Fibroblast of skin of scalp (primary cell): ENCODE data around the gene NPAS1.
"Not testable (repeated sequence)": the region's sequence is repeated elsewhere in the genome, so short reads cannot be mapped to it uniquely, and the experiment has no call there.

Experiments
- DNase-seq: peaks from one replicate; pipeline ENCODE4 v3.0.0-alpha.2; 2013

The NPAS1 gene

DNA sequence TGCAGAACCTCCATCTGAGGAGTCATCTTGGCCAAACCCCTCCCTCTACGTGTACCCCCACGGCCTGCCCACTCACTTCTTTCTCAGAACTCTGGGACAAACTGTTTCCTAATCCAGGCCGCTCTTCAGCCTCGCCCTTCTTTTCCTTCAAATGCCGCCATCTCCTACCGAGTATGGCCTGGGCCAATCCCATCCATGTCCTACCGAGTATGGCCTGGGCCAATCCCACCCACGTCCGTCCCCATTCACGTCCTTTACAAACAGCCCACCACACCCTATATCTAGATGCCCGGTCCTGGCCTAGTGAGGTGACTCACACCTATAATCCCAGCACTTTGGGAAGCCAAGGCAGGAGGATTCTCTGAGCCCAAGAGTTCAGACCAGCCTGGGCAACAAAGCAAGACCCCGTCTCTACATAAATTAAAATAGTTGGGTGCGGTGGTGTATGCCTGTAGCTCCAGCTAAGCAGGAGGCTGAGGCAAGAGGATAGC is 27.7 kb downstream of the NPAS1 start:
- DNase-seq = no peak

DNA sequence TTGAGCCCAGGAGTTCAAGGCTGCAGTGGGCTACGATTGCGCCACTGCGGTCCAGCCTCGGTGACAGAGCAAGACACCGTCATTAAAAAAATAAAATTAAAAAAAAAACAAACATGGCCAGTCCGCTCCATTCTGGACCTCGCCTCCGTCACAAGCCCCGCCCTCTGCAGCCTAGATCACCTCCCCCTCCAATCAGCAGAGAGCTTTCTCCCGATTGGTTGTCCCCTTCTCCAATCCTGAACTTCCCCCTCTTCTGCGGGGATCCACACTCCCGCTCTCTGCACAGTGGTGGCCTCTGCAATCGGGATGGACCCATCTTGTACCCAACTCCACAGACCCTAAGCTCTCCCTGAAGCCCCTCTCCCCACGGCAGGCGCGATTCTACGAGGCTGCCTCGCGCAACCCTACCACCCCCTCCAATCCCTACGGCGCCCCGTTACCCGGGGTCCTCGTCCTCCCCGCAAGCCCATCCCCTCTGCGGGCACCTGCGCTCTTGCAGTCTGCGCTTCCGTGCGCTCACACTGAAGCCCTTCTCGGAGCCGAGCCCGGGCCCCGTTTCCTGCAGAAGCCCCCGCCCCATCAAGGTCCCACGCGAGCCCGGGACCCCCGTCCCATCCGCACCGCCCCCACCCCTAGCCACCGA is 28.2 kb downstream of the NPAS1 start:
- peak; percentile 91 for DNase-seq

DNA sequence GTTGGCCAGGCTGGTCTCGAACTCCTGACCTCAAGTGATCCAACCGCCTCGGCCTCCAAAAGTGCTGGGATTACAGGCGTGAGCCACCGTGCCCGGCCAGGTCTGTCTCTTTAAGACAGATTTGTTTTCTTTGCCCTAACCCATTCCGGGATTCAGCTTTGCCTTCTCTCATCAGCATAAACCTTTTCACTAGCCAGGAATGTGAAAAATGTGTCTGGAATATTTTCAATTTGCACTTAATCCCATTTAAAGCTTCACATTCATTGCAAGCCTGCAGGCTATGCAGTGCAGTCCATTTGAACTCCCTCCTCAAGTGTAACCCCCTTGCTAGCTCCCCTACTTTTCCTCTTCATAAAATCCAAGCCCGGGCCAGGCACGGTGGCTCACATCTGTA is 29.7 kb downstream of the NPAS1 start:
- peak; percentile 89 for DNase-seq

DNA sequence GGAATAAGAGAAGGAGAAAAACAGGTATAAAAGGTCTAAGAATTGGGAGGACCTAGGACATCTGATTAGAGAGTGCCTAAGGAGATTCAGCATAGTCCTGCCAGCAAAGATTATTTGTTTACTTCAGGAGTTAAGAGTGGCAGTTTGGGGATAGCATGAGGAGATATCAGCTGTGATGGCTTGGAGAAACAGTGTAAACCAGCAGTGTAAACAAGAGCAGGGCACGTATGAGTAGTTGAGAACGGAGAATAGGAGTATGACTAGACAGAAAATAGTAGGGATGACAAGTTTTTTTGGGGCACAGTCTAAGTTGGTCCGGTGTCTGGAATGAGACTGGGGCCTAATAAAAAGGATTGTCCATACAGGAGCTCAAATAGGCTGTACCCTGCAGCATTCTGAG is 30.9 kb downstream of the NPAS1 start:
- not testable (repeated sequence) for DNase-seq

DNA sequence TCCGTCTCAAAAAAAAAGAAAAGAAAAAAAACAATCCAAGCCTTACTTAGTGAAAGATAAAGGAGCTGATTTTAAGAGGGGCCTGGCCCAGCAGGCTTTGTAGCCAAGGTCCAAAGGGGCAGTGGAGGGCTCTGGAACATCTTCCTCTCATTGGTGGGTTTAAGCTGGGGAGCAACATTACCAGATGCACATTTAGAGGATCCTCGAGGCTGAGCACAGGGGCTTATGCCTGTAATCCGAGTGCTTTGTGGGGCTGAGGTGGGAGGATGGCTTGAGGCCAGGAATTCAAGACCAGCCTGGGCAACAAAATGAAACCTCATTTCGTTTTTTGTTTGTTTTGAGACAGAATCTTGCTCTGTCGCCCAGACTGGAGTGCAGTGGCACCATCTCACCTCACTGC is 36.8 kb downstream of the NPAS1 start:
- DNase-seq = no peak

DNA sequence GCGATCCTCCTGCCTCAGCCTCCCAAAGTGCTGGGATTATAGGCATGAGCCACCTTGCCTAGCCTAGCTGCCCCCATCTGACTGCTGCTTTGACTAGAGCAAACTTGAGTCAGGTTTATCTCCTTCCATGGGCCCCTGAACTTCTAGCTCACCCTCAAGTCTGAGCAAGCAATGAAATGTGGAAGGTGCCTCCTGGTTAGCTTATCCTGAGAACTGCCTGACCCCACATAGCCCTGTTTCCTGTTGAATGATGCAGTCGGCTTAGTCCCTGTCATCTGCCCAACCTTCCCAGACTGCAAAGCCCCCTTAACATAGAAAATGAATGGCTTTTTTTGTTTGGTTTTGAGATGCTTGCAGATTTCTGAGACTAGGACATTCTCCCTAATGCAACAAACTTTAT is 37.7 kb downstream of the NPAS1 start:
- no peak for DNase-seq

DNA sequence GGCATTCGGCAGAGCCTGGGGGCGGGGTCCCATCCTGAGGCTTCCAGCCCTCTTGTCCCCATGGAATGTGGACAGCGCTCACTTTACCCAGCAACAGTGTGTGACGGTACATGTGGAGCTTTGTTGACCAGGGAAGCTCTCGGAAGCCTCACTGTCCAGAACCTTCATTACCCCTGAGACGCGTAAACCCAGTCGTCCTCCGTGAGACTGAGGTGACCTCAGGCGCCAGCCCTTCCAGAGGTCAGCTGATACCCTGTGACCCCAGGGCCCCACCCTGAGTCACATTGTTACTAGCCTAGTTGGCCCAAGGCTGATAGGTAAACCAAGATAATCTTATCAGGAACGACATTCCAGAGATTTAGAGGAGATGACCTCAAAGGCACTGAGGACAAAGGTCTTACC is 39.0 kb downstream of the NPAS1 start:
- DNase-seq = no peak

DNA sequence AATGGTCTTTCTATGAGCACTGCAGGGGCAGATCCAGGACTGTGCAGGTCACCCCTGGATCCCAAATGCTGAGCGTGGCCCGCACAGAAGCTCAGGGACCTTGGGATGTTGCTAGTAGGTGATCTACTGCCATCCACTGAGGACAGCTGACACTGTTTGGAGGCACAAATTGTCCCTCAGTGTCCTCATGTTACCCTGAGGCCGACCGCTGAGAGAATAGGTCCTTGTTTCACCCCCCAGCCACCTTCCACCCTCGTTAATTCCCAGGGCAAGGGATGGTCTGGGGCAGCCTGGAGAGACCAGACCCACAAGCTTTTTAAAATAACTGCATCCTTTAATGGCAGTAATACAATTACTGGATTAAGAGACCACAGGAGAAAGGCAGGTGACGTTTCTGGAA is 44.2 kb downstream of the NPAS1 start:
- DNase-seq = no peak

DNA sequence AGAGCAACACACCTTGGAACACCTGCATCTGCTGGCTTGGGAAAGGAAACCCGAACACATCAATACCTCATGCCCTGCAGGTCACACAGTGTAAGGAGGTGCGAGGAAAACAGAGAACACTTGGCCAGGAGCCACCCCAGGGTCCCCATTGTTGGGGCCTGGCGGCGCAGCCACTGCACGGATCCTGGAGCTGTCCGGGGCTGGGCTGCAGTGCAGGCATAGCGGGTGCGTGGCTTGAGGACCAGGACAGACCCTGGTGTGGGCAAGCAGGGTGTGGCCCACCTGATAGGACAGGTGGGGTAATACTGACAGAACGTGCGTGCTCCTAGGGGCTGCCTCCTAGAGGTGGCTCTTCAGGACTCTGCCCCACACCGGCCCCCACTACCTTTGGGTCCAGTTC is 45.6 kb downstream of the NPAS1 start:
- DNase-seq = no peak

DNA sequence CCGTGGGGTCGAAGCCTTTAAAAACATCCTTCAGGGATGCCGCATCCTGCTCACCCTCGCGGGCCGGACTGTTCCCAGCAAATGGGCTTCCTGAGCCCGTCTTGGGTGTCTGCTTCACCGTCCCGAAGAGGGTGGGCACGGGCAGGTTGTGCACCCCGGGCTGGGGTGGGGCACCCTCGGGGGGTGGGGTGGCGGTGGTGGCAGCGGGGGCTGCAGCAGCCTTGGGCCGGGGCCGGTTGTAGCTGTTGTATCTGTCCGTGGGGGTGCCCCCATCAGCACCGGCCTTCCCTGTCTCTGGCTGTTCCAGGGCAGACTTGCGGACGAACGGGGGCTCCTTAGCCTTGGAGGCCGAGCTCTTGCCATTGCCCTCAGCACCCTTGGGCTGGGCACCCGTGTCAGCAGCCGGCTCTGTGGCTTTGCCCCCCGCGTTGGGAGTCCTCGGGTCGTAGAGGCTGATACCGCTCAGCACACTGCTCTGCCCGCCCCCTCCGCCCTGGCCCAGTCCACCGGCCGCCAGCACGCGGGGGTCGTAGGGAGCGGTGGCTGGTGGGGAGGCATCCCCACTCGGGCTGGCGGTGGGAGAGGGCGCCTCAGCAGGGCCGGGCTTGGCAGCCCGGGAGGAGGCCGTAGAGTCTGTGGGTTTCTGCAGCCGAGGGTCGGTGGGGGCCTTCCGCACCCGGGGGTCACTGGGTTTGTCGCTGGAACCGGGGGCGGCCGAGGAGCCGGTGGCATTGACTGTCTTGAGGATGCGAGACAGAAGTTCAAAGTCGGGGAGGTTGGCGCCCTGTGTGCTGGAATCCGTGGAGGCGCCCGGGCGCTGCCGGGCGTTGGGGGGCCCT is 47.0 kb downstream of the NPAS1 start:
- no peak for DNase-seq

DNA sequence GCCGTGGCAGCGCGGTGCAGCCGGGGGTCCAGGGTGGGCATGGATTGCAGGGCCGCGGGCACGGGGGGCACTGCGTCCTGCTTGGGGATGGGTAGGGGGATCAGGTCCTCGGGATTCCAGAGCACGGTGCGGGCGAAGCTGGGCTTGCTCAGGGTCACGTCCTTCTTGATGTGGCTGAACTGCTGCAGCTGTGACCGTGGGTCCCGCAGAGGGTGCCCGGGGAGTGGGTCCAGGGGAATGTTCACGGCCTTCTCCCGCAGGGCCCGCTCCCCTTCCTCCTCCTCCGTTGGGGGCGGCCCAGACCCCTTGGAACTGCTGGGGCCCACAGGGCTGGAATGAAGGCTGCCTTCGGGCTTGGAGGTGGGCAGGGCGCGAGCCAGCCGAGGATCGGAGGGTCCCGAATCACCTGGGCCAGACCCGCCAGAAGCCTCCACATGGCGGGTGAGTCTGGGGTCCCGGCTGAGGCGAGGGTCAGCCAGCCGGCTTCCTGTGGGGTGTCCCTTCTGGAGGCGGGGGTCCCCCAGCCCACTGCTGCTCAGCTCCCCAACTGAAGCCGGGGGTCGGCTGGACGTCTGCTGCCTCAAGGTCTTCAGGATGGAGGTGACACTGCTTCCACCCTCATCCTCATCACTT is 47.7 kb downstream of the NPAS1 start:
- DNase-seq = no peak

DNA sequence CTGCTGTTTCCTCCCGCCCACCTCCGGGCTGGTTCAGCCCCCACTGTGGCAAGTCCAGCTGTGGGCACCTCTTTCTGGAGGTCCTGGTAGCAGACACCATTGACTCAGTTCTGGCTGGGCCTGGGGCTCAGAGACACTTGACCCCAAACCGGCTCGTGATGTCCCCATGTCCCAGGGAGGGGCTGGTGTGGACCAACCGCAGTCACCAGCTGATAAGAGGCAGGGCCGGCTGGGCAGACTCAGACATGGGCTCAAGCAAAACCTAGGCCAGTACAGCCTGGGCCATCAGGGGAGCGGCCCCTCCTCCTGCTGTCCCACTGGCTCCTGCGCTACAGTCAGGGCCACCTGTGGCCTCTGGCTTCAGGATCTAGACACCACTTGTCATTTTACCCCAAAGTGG is 48.6 kb downstream of the NPAS1 start:
- no peak for DNase-seq

DNA sequence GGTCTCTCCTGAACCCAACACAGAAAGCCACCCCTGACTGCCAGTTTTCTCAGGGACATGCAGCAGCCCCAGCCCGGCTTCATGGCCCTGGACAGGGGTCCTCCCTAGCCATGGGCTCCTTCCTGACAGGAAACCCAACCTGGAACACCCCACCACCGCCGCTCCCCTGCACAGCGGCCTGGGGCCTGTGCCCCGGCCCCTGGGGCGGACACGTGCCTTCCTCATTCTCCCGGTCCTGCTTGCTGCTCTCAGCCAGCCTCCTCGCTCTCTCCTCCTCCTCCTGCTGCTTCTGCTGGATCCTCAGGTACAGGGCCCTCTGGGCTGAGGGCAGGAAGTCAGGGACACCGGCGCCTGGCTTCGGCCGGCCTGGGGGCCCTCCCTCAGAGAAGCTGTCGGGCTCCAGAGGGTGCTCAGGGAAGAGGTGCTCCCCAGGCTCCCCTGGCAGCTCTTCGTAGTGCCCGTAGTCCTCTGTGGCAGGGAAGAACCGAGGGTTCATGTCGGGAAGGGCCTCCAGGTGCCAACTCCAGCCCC is 49.3 kb downstream of the NPAS1 start:
- DNase-seq = no peak

DNA sequence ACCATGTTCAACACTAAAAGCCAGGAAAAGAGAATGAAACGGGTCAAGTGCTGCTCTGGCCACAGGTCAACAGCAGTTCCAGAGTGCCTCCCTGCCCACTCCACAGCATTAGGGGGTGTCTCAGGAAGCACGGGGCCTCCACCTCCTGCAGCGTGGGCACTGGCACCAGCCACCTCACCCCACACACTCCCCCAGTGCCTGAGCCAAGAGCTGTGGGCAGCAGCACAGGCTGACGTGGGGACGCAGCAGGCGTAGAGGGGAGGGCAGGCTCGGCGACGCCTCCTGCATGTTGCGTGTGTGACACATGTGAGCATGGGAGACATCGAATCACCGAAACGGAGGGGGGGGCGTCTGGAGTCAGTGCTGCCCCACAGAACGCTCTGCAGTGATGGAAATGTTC is 50.2 kb downstream of the NPAS1 start:
- DNase-seq = no peak

DNA sequence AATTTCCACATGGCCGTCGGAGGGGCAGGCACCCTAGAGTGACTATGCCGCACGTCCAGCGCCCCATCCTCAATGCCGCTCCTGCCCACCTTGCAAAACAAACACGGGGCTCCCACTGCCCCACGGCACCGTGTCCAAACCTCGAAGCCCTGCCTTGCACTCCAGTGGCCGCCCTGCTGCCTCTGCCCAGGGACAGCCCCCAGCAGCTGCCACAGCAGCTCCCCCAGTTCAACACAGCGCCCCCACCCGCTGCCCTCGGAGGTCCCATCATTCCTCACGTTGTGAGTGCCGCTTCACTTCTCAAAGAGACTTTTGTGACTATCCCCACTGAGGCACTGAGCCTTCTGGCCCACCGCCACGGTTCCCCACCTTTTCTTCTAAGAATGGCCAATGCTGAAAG is 51.1 kb downstream of the NPAS1 start:
- DNase-seq = no peak

DNA sequence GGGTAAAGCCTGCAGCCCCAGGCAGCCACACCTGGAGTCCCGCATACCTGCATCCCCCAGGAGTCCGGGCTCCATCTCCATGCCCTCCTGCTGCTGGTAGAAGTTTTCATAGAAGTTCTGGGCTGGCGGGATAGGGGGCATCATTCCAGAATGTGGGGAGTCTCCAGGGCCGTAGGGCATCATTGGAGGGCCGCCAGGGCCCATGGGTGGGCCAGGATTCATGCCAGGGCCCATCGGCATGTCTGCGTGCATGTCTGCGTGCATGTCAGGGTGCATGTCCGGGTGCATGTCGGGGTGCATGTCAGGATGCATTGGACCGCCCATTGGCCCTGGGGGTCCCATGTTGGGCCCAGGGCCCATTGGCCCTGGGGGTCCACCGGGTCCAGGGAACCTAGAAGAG is 52.1 kb downstream of the NPAS1 start:
- DNase-seq = no peak

DNA sequence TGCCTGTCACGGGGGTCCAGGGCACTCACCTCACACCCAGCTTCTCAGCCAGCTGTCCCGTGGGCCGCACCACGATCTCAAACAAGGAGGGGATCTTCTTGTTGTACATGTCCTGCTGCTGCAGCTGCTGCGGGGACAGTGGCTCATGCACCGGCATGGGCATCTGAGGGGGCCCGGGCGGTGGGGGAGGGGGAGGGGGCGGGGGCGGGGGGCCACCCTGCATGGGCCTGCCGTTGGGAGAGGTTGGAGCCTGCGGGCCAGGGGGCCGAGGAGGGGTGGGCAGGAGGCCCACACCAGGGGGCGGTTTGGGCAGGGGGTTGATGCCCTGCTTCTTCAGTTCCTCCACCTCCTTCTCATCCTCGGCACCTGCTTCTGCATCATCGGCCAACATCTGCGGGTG is 52.7 kb downstream of the NPAS1 start:
- no peak for DNase-seq

DNA sequence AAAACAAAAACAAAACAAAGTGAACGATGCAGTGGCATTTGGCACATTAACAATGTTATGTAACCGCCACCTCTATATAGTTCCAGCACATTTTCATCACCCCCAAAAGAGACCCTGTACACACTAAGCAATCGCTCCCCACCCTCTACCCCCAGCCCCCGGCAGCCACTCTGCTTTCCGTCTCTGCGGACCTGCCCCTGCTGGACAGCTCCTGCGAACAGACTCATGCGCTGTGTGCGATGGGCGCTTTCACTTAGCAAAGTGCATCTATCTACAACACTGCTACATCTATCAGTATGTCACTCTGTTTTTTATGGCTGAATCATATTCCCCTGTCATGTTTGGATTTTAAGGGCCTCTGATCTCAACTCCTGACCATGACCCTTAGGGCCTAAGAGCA is 53.9 kb downstream of the NPAS1 start:
- DNase-seq = no peak

DNA sequence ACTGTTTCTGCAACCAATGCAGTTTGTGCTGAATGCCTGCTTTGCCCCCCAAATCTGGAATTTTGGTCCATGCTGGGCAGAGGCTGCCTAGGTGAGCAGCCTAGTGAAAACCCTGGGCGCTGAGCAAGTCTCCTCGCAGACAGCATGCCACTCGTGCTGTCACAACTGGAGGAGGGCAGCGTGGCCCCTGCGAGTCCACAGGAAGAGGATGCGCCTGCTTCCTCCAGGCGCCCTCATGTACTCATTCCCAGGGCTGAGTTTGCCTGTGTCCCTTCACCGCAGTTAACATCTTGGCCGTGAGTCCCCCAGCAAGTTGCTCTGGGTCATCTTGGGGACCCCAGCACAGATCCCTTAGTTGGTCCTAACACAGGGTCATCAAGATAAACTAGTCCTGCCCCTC is 55.0 kb downstream of the NPAS1 start:
- DNase-seq = no peak

DNA sequence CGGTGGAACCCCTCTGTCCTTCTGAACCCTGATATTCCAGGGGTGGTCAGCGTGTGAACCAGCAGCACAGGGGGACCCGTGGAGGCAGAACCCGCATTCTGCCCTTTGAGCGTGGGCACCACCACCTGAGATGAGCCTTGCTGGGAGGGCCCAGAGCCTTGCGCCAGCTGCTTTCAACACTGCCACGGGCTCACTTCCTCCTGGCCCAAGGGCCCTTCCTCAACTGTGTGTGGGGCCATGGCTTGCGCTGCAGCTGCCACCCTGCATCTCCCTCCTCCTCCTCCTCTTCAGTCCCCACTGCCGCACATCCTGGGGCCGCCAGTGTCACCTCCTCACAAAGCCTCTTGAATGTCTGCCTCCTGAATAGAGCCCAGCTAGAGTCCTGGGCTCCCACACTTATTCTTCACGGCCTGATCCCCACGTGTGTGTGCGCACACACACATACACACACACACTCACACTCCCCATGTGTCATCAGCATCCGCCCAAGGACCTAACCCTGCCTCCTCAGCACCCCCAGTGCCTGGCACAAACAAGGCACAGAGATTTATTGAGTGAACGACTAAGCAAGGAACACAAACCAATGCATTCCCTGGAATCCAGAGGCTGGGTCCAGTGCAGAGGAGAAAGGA is 55.7 kb downstream of the NPAS1 start:
- DNase-seq = no peak

DNA sequence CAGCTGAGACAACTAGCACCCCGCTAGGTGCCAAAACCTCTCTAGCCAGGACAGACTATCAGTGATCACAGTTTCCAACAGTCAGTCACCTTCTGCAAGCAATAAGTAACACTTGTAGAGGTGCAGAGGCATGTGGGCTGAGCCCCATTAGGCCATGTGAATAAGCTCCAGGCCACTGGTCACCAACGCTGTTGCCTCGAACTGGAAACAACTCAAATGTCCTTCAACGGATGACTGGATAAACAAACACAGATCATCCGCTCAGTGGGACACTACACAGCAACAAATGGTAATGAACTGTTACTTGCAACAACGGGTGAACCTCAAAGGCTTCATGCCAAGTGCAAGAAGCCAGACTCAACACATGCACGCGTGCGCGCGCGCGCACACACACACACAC is 56.3 kb downstream of the NPAS1 start:
- DNase-seq = no peak

DNA sequence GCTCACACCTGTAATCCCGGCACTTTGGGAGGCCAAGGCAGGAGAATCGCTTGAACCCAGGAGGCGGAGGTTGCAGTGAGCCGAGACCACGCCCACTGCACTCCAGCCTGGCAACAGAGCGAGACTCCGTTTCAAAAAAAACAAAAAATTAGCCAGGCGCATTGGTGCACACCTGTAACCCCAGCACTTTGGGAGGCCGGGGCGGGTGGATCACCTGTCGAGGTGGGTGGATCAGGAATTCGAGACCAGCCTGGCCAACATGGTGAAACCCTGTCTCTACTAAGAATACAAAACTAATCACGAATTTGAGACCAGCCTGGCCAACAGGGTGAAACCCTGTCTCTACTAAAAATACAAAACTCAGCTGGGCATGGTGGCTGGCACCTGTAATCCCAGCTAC is 58.7 kb downstream of the NPAS1 start:
- DNase-seq = not testable (repeated sequence)

DNA sequence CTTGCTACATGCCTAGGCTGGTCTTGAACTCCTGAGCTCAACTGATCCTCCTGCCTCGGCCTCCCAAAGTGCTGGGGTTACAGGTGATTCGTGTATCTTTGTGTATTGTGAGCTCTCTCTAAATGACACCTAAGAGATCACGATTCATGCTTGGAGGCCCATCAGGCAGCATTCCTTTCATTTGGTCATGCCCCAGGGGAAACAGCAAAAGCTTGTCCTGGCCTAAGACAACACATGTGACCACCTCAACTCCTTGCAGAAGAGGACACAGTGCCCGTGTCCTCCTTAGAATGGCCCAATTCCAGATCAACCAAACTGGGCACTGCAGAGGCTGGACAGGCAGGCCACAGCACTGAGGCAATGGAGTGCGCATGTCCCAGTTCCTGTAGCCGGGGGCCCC is 61.5 kb downstream of the NPAS1 start:
- DNase-seq = no peak
